HG03378 (cell line): Measurements from ENCODE around the gene ATMIN.

Source experiments
- ATAC-seq: cut with Tn5 transposase; IDR thresholded peaks from one replicate; pipeline ENCODE4 v1.9.1; 2021; ENCODE audit warnings: mild to moderate bottlenecking, moderate library complexity; ENCODE audit not compliant: unreplicated experiment

ATMIN gene

GRCh38 chr16:81035398-81035974 lies at the start of gene ATMIN:
Gene ATMIN, plus strand, starts transcription at chr16:81035842. Its CDS starts 29 bp downstream, at chr16:81035871.
- no peak for ATAC-seq

- ATAC-seq, result no peak
Measured at GRCh38 chr16:80986557-80986956, 49.1 kb upstream of the ATMIN start.

- no peak for ATAC-seq
Measured at GRCh38 chr16:80988756-80989155, 46.9 kb upstream of the ATMIN start.

- no peak for ATAC-seq
Measured at GRCh38 chr16:80989801-80990200, 45.8 kb upstream of the ATMIN start.

GRCh38 chr16:80990577-80990976 lies 45.1 kb upstream of the ATMIN start:
- ATAC-seq, result no peak

GRCh38 chr16:80990978-80991377 lies 44.7 kb upstream of the ATMIN start:
- ATAC-seq, result no peak

- ATAC-seq, result no peak
Measured at GRCh38 chr16:80991792-80992430, 43.7 kb upstream of the ATMIN start.

GRCh38 chr16:80992676-80993293 lies 42.9 kb upstream of the ATMIN start:
- no peak for ATAC-seq

GRCh38 chr16:80993307-80993706 lies 42.3 kb upstream of the ATMIN start:
- no peak for ATAC-seq

- no peak for ATAC-seq
Measured at GRCh38 chr16:80993834-80994233, 41.8 kb upstream of the ATMIN start.

- ATAC-seq, result no peak
Measured at GRCh38 chr16:80994451-80994850, 41.2 kb upstream of the ATMIN start.

- peak; percentile 22 for ATAC-seq
Measured at GRCh38 chr16:80996688-80997138, 38.9 kb upstream of the ATMIN start.

- peak; percentile 59 for ATAC-seq
Measured at GRCh38 chr16:80997139-80997798, 38.4 kb upstream of the ATMIN start.

GRCh38 chr16:80997964-80998620 lies 37.5 kb upstream of the ATMIN start:
- no peak for ATAC-seq

GRCh38 chr16:81000873-81001272 lies 34.8 kb upstream of the ATMIN start:
- ATAC-seq, result no peak

GRCh38 chr16:81001330-81001729 lies 34.3 kb upstream of the ATMIN start:
- no peak for ATAC-seq

- ATAC-seq, result no peak
Measured at GRCh38 chr16:81003064-81003463, 32.6 kb upstream of the ATMIN start.

GRCh38 chr16:81003610-81004460 lies 31.8 kb upstream of the ATMIN start:
- ATAC-seq, result no peak

- ATAC-seq, result no peak
Measured at GRCh38 chr16:81004646-81005353, 30.8 kb upstream of the ATMIN start.
